B cell (primary cell): Measurements from ENCODE around the gene PNCK. TPM values are rescaled to one million over a fixed set of nuclear protein-coding genes. Genes with fewer than 3 reads are reported as not detected.

Experiments
- ATAC-seq: fragments of 200-7000 bp; cut with Tn5 transposase; one replicate; pipeline ENCODE4 v1.10.0; 2021; ENCODE audit warnings: low read depth, mild to moderate bottlenecking, moderate number of reproducible peaks, moderate library complexity
- CTCF ChIA-PET: fragments of 350-600 bp; sonication (Branson Sonifier 250); formaldehyde crosslinking; loops from one replicate; lab custom pipeline; 2021; ENCODE audit warnings: antibody characterized with exemption, inconsistent platforms; lab: Charles Lee
- POLR2A ChIA-PET: fragments of 350-600 bp; sonication (Branson Sonifier 250); formaldehyde crosslinking; loops from one replicate; lab custom pipeline; 2021; ENCODE audit warnings: antibody characterized with exemption; lab: Charles Lee
- DNase-seq: peaks from one replicate; pipeline ENCODE4 v3.0.0; 2013
- H2AFZ ChIP-seq: 2 replicates; pipeline ENCODE4 v1.6.1; 2012; ENCODE audit warnings: mild to moderate bottlenecking, low read depth, low read length; ENCODE audit not compliant: insufficient read depth, poor library complexity, severe bottlenecking
- H3K27ac ChIP-seq, 2 donors: 1 replicate in 1 of 2; 2 replicates in 1 of 2; pipeline ENCODE4 v1.5.1; 2012 to 2013; ENCODE audit warnings: low read length in 2 of 2, mild to moderate bottlenecking in 2 of 2, moderate library complexity in 1 of 2
- H3K27me3 ChIP-seq, 4 experiments: fragments of 200-600 bp in 1 of 4; sonication (generic) in 1 of 4; replicated peaks in 1 of 4; 1 replicate in 2 of 4; 2 replicates in 2 of 4; pipeline versions ENCODE4 v1.6.1 to v1.7.0; 2013 to 2016; ENCODE audit warnings: low read length in 3 of 4, mild to moderate bottlenecking in 2 of 4, mixed read lengths in 1 of 4, moderate library complexity in 1 of 4; ENCODE audit not compliant: insufficient read depth in 4 of 4, control insufficient read depth in 3 of 4; ENCODE audit errors: control extremely low read depth in 1 of 4
- H3K36me3 ChIP-seq, 2 experiments: replicated peaks in 1 of 2; 1 replicate in 1 of 2; 2 replicates in 1 of 2; pipeline versions ENCODE4 v1.6.1 to v1.7.1; 2013; ENCODE audit warnings: low read length in 1 of 2; ENCODE audit not compliant: insufficient read depth in 2 of 2, control insufficient read depth in 1 of 2; ENCODE audit errors: control extremely low read depth in 1 of 2, extremely low read depth in 1 of 2
- H3K4me1 ChIP-seq, 2 donors: fragments of 200-600 bp in 1 of 2; sonication (generic) in 1 of 2; 1 replicate in 1 of 2; 2 replicates in 1 of 2; pipeline versions ENCODE4 v1.5.1 to v1.6.1; 2013 to 2017; ENCODE audit warnings: low read length in 2 of 2; ENCODE audit not compliant: control insufficient read depth in 2 of 2, insufficient read depth in 2 of 2
- H3K4me2 ChIP-seq: replicated peaks from 2 replicates; pipeline ENCODE3; 2012; ENCODE audit warnings: mild to moderate bottlenecking, low read depth, low read length; ENCODE audit not compliant: poor library complexity, severe bottlenecking
- H3K4me3 ChIP-seq, 5 experiments: fragments of 200-600 bp in 1 of 5; sonication (generic) in 1 of 5; 1 replicate in 3 of 5; 2 replicates in 2 of 5; pipeline versions ENCODE4 v1.5.1 to v1.7.0; 2011 to 2016; ENCODE audit warnings: low read length in 4 of 5, mild to moderate bottlenecking in 4 of 5, low read depth in 2 of 5, control low read depth in 1 of 5, moderate library complexity in 1 of 5; ENCODE audit not compliant: insufficient read depth in 1 of 5; ENCODE audit errors: control extremely low read depth in 1 of 5, extremely low read depth in 1 of 5
- H3K79me2 ChIP-seq: fragments of 200-600 bp; sonication (generic); one replicate; pipeline ENCODE4 v1.6.0; 2016; ENCODE audit warnings: low read length; ENCODE audit not compliant: control insufficient read depth, insufficient read depth
- H3K9ac ChIP-seq: fragments of 200-600 bp; sonication (generic); 2 replicates; pipeline ENCODE4 v1.6.1; 2017; ENCODE audit warnings: mild to moderate bottlenecking, low read length, moderate library complexity
- H3K9me3 ChIP-seq, 3 donors: one replicate each; pipeline versions ENCODE4 v1.6.1 to v1.7.1; 2013; ENCODE audit warnings: low read length in 2 of 3; ENCODE audit not compliant: control insufficient read depth in 2 of 3, insufficient read depth in 1 of 3; ENCODE audit errors: control extremely low read depth in 1 of 3
- H4K20me1 ChIP-seq: 2 replicates; pipeline ENCODE4 v1.6.0; 2012; ENCODE audit warnings: mild to moderate bottlenecking, low read length; ENCODE audit not compliant: insufficient read depth, control insufficient read depth, poor library complexity, severe bottlenecking
- H3K27ac Mint-ChIP-seq: one replicate; pipeline ENCODE4 v1.8.0; 2021; ENCODE audit warnings: mixed read lengths
- H3K27me3 Mint-ChIP-seq: one replicate; pipeline ENCODE4 v1.8.0; 2021; ENCODE audit warnings: mixed read lengths
- H3K4me1 Mint-ChIP-seq: one replicate; pipeline ENCODE4 v1.8.0; 2021; ENCODE audit warnings: mixed read lengths
- H3K4me3 Mint-ChIP-seq: one replicate; pipeline ENCODE4 v1.8.0; 2021; ENCODE audit warnings: mixed read lengths
- H3K9me3 Mint-ChIP-seq: one replicate; pipeline ENCODE4 v1.8.0; 2022; ENCODE audit warnings: mixed read lengths; ENCODE audit not compliant: insufficient read depth
- CTCF ChIP-seq: fragments of 200-600 bp; IDR thresholded peaks from one replicate; pipeline ENCODE4 v1.8.0; 2022; ENCODE audit warnings: antibody characterized with exemption, mild to moderate bottlenecking
- EZH2 ChIP-seq: IDR thresholded peaks from 2 replicates; pipeline ENCODE4 v1.6.1; 2012; ENCODE audit warnings: borderline replicate concordance, low read depth, mild to moderate bottlenecking, moderate library complexity, low read length; ENCODE audit not compliant: insufficient read depth, poor library complexity, severe bottlenecking
- WGBS: methylation state at CpG from one replicate; pipeline ENCODE4 v1.1.5; 2013; ENCODE audit warnings: missing lambda C conversion rate; ENCODE audit not compliant: insufficient coverage; 5-methylcytosine and 5-hydroxymethylcytosine counted together
- intact Hi-C: fragments of 100-400 bp; cut with micrococcal nuclease; formaldehyde crosslinking; loops from one replicate; pipeline ENCODE4 v1.10.0; 2022
- polyA plus RNA-seq: library from polyadenylated mRNA; depleted of rRNA; stranded (reverse); fragments of >200 nt; gene quantifications from 2 replicates; pipeline ENCODE4 v1.2.3, GENCODE V29; 2012
- total RNA-seq, 2 donors: library from RNA; stranded (reverse); fragments of 120-200 nt in 1 of 2; gene quantifications; 1 replicate in 1 of 2; 2 replicates in 1 of 2; pipeline versions ENCODE4 v1.2.3 to v1.2.4, GENCODE V29; 2013 to 2022

The PNCK gene
- total and polyA plus RNA-seq, 2 donors (not counting 1 experiment from before 2014, with no cell fraction given), result 0.99 TPM; not detected in 1

GRCh38 chrX:153690466-153690865 is 16.9 kb upstream of the PNCK start:
- peaks cover 0 to 13% (median 1%) of the 10 kb centered on the region in 4 experiments for H3K27me3 ChIP-seq
- intact Hi-C loops, result no loop called here
- ATAC-seq, result no peak
- H3K9ac ChIP-seq, result no peak overlapping the region
- H3K4me1 Mint-ChIP-seq, result no peaks in the 10 kb centered on the region
- CTCF ChIA-PET, result no interaction called here
- H4K20me1 ChIP-seq, result no peaks in the 10 kb centered on the region
- peaks cover 0 to 4% of the 10 kb centered on the region in 2 donors for H3K4me1 ChIP-seq
- no peak overlapping the region for H3K4me2 ChIP-seq
- no peaks in the 10 kb centered on the region for H3K9me3 ChIP-seq
- no peaks in the 10 kb centered on the region for H3K9me3 Mint-ChIP-seq
- WGBS, result 100% methylated on average over 3 of the region's 14 CpGs
- no peak for DNase-seq
- POLR2A ChIA-PET, result no interaction called here
- no peak overlapping the region for H3K27ac Mint-ChIP-seq
- TF ChIP-seq CTCF (no peak), EZH2 (no peak)
- H3K79me2 ChIP-seq, result no peaks in the 10 kb centered on the region
- H3K4me3 Mint-ChIP-seq, result no peak overlapping the region
- no peak overlapping the region for H3K4me3 ChIP-seq
- H3K27ac ChIP-seq, result no peak overlapping the region
- no peak overlapping the region for H2AFZ ChIP-seq
- H3K36me3 ChIP-seq, result no peaks in the 10 kb centered on the region
- no peaks in the 10 kb centered on the region for H3K27me3 Mint-ChIP-seq

- Mint-ChIP-seq H3K27me3 (no peaks in the 10 kb centered on the region), H3K9me3 (no peaks in the 10 kb centered on the region), H3K4me3 (peak overlapping the region; percentile 61), H3K27ac (no peak overlapping the region), H3K4me1 (no peaks in the 10 kb centered on the region)
- ATAC-seq, result no peak
- CTCF ChIA-PET, result no interaction called here
- Histone ChIP-seq H3K4me2 (no peak overlapping the region), H3K27ac (no peak overlapping the region), H3K4me1 (peaks cover 0 to 4% of the 10 kb centered on the region in 2 donors), H3K36me3 (no peaks in the 10 kb centered on the region), H3K9me3 (no peaks in the 10 kb centered on the region), H4K20me1 (no peaks in the 10 kb centered on the region), H2AFZ (no peak overlapping the region), H3K79me2 (no peaks in the 10 kb centered on the region), H3K27me3 (peaks cover 0 to 13% (median 1%) of the 10 kb centered on the region in 4 experiments), H3K9ac (no peak overlapping the region), H3K4me3 (no peak overlapping the region)
- intact Hi-C loops, result no loop called here
- TF ChIP-seq CTCF (no peak), EZH2 (no peak)
- 93% methylated on average over 19 of the region's 19 CpGs for WGBS
- DNase-seq, result no peak
- POLR2A ChIA-PET, result no interaction called here
Observed at GRCh38 chrX:153689654-153690465, 16.2 kb upstream of the PNCK start.
